Measurements from ENCODE around the gene GGT6. TPM values are rescaled to one million over a fixed set of nuclear protein-coding genes. Genes with fewer than 3 reads are reported as not detected.
"Not testable (repeated sequence)": the region's sequence is repeated elsewhere in the genome, so short reads cannot be mapped to it uniquely, and the experiment has no call there.

GGT6 gene
- polyA plus RNA-seq, 1 donor (not counting 4 experiments of a cell fraction or from before 2014, with no cell fraction given), result 0.93 TPM

- Histone ChIP-seq H3K79me2 (ENCODE audit: control insufficient read depth, insufficient read depth, low read length) (no peaks in the 10 kb centered on the region), H3K4me2 (ENCODE audit: control insufficient read depth, extremely low read depth, insufficient read depth, low read depth, low read length) (no peak overlapping the region), H3K9me1 (ENCODE audit: control insufficient read depth, extremely low read depth, insufficient read depth, low read length) (no peaks in the 10 kb centered on the region), H3K9ac (ENCODE audit: control insufficient read depth, extremely low read depth, insufficient read depth, low read length) (no peak overlapping the region), H3K4me3 (ENCODE audit: control insufficient read depth in 2 of 3, extremely low read depth in 1 of 3, insufficient read depth in 2 of 3, low read depth in 1 of 3, low read length in 3 of 3) (no peak overlapping the region), H3K27ac (ENCODE audit: control insufficient read depth, insufficient read depth, low read length) (no peak overlapping the region), H3K4me1 (ENCODE audit: control insufficient read depth, extremely low read depth, insufficient read depth, low read length) (no peaks in the 10 kb centered on the region), H3K9me3 (ENCODE audit: control insufficient read depth, low read depth, low read length) (no peaks in the 10 kb centered on the region), H3K27me3 (ENCODE audit: control insufficient read depth, extremely low read depth, insufficient read depth, low read length) (peaks cover 44% of the 10 kb centered on the region), H2AFZ (ENCODE audit: control insufficient read depth, low read length) (no peak overlapping the region), H3K36me3 (ENCODE audit: control insufficient read depth in 2 of 2, extremely low read depth in 1 of 2, insufficient read depth in 2 of 2, low read length in 2 of 2) (no peaks in the 10 kb centered on the region), H4K20me1 (ENCODE audit: control insufficient read depth, extremely low read depth, insufficient read depth, low read length) (no peaks in the 10 kb centered on the region)
- no peak for DNase-seq (ENCODE audit: low read depth, low spot score)
- dilution Hi-C loops (cut with MboI; ENCODE audit: extremely low pct_ligation_motif_present, low sequenced_read_pairs), result no loop called here
- TF ChIP-seq, protein P1, sequence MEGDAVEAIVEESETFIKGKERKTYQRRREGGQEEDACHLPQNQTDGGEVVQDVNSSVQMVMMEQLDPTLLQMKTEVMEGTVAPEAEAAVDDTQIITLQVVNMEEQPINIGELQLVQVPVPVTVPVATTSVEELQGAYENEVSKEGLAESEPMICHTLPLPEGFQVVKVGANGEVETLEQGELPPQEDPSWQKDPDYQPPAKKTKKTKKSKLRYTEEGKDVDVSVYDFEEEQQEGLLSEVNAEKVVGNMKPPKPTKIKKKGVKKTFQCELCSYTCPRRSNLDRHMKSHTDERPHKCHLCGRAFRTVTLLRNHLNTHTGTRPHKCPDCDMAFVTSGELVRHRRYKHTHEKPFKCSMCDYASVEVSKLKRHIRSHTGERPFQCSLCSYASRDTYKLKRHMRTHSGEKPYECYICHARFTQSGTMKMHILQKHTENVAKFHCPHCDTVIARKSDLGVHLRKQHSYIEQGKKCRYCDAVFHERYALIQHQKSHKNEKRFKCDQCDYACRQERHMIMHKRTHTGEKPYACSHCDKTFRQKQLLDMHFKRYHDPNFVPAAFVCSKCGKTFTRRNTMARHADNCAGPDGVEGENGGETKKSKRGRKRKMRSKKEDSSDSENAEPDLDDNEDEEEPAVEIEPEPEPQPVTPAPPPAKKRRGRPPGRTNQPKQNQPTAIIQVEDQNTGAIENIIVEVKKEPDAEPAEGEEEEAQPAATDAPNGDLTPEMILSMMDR (optimal IDR thresholded peaks at IDR 0.05 in 1 of 3, IDR thresholded peaks at IDR 0.05 in 1 of 3, conservative IDR thresholded peaks at IDR 0.05 in 1 of 3; ENCODE audit: extremely low read depth in 1 of 3, insufficient read depth in 2 of 3, low read length in 3 of 3), result no peak
- TF ChIP-seq EZH2 (IDR thresholded peaks at IDR 0.05; ENCODE audit: low read length), result no peak
- no peak for FAIRE-seq
Observed at GRCh38 chr17:4591529-4591928, 31.2 kb upstream of the GGT6 start.

DNA sequence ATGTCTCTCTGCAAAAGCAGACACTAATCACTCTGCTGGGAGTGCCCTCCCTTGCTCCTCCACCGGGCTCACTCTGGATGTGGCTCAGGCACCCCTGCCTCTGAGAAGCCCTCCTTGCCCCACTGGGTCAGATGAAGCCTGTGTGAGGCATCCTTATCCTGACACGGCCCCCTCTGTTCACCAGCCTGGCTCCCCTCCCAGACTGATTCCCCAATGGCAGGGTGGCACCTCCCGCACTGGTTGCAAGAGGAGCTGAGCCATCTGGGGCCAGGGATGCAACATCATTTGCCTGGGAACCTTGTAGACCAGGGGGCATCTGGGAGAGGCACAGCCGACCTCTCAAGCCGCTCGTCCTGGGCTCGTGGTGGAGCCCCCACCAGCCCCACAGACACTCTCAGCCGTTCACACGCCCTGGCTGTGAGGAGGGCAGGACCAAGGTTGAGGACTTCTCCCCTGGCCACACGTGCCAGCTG lies 30.6 kb upstream of the GGT6 start:
- H3K9me3 ChIP-seq (ENCODE audit: control insufficient read depth, low read depth, low read length), result no peaks in the 10 kb centered on the region
- dilution Hi-C loops (cut with MboI; ENCODE audit: extremely low pct_ligation_motif_present, low sequenced_read_pairs), result no loop called here
- H3K4me1 ChIP-seq (ENCODE audit: control insufficient read depth, extremely low read depth, insufficient read depth, low read length), result no peaks in the 10 kb centered on the region
- H3K4me3 ChIP-seq (ENCODE audit: control insufficient read depth in 2 of 3, extremely low read depth in 1 of 3, insufficient read depth in 2 of 3, low read depth in 1 of 3, low read length in 3 of 3), result no peak overlapping the region
- FAIRE-seq (no peak), DNase-seq (ENCODE audit: low read depth, low spot score) (no peak)
- H3K36me3 ChIP-seq (ENCODE audit: control insufficient read depth in 2 of 2, extremely low read depth in 1 of 2, insufficient read depth in 2 of 2, low read length in 2 of 2), result no peaks in the 10 kb centered on the region
- H3K4me2 ChIP-seq (ENCODE audit: control insufficient read depth, extremely low read depth, insufficient read depth, low read depth, low read length), result no peak overlapping the region
- no peak overlapping the region for H3K9ac ChIP-seq (ENCODE audit: control insufficient read depth, extremely low read depth, insufficient read depth, low read length)
- no peaks in the 10 kb centered on the region for H3K79me2 ChIP-seq (ENCODE audit: control insufficient read depth, insufficient read depth, low read length)
- H2AFZ ChIP-seq (ENCODE audit: control insufficient read depth, low read length), result no peak overlapping the region
- peaks cover 48% of the 10 kb centered on the region for H3K27me3 ChIP-seq (ENCODE audit: control insufficient read depth, extremely low read depth, insufficient read depth, low read length)
- H3K9me1 ChIP-seq (ENCODE audit: control insufficient read depth, extremely low read depth, insufficient read depth, low read length), result no peaks in the 10 kb centered on the region
- TF ChIP-seq, protein P1 (optimal IDR thresholded peaks at IDR 0.05 in 1 of 3, IDR thresholded peaks at IDR 0.05 in 1 of 3, conservative IDR thresholded peaks at IDR 0.05 in 1 of 3; ENCODE audit: extremely low read depth in 1 of 3, insufficient read depth in 2 of 3, low read length in 3 of 3), result no peak
- TF ChIP-seq EZH2 (IDR thresholded peaks at IDR 0.05; ENCODE audit: low read length), result no peak
- H3K27ac ChIP-seq (ENCODE audit: control insufficient read depth, insufficient read depth, low read length), result no peak overlapping the region
- H4K20me1 ChIP-seq (ENCODE audit: control insufficient read depth, extremely low read depth, insufficient read depth, low read length), result no peaks in the 10 kb centered on the region

GRCh38 chr17:4590042-4590441 lies 29.7 kb upstream of the GGT6 start:
- H3K9me3 ChIP-seq (ENCODE audit: control insufficient read depth, low read depth, low read length); H4K20me1 ChIP-seq (ENCODE audit: control insufficient read depth, extremely low read depth, insufficient read depth, low read length); H3K9me1 ChIP-seq (ENCODE audit: control insufficient read depth, extremely low read depth, insufficient read depth, low read length); H3K27ac ChIP-seq (ENCODE audit: control insufficient read depth, insufficient read depth, low read length); dilution Hi-C loops (cut with MboI; ENCODE audit: extremely low pct_ligation_motif_present, low sequenced_read_pairs); H2AFZ ChIP-seq (ENCODE audit: control insufficient read depth, low read length); H3K4me3 ChIP-seq (ENCODE audit: control insufficient read depth in 2 of 3, extremely low read depth in 1 of 3, insufficient read depth in 2 of 3, low read depth in 1 of 3, low read length in 3 of 3); H3K4me2 ChIP-seq (ENCODE audit: control insufficient read depth, extremely low read depth, insufficient read depth, low read depth, low read length); H3K9ac ChIP-seq (ENCODE audit: control insufficient read depth, extremely low read depth, insufficient read depth, low read length); H3K36me3 ChIP-seq (ENCODE audit: control insufficient read depth in 2 of 2, extremely low read depth in 1 of 2, insufficient read depth in 2 of 2, low read length in 2 of 2); FAIRE-seq; DNase-seq (ENCODE audit: low read depth, low spot score); H3K4me1 ChIP-seq (ENCODE audit: control insufficient read depth, extremely low read depth, insufficient read depth, low read length); H3K79me2 ChIP-seq (ENCODE audit: control insufficient read depth, insufficient read depth, low read length): not testable (repeated sequence)
- H3K27me3 ChIP-seq (ENCODE audit: control insufficient read depth, extremely low read depth, insufficient read depth, low read length), result peaks cover 58% of the 10 kb centered on the region

Data from keratinocyte (primary cell).